GM18909 (cell line): ENCODE data around the gene ADAMTS3.
A peak's percentile ranks its signal among the peaks of the same experiment; 100 is the strongest.

Experiments used
- ATAC-seq: cut with Tn5 transposase; IDR thresholded peaks from one replicate; pipeline ENCODE4 v1.9.1; 2021; ENCODE audit warnings: mild to moderate bottlenecking; ENCODE audit not compliant: unreplicated experiment, poor library complexity

ADAMTS3 gene

GRCh38 chr4:72358483-72358882 is 210.5 kb downstream of the ADAMTS3 start:
- ATAC-seq, result no peak

- ATAC-seq, result no peak
These were observed 211.1 kb downstream of the ADAMTS3 start for GRCh38 chr4:72357908-72358307.

GRCh38 chr4:72352711-72353110 is 216.3 kb downstream of the ADAMTS3 start:
- ATAC-seq, result no peak

GRCh38 chr4:72351521-72351920 is 217.5 kb downstream of the ADAMTS3 start:
- ATAC-seq, result no peak

GRCh38 chr4:72348701-72349100 is 220.3 kb downstream of the ADAMTS3 start:
- ATAC-seq, result no peak

GRCh38 chr4:72344418-72344817 is 224.6 kb downstream of the ADAMTS3 start:
- no peak for ATAC-seq

- ATAC-seq, result no peak
These were observed 227.6 kb downstream of the ADAMTS3 start for GRCh38 chr4:72341432-72341820.

GRCh38 chr4:72340803-72341431 is 228.1 kb downstream of the ADAMTS3 start:
- ATAC-seq, result no peak

- ATAC-seq, result no peak
These were observed 231.0 kb downstream of the ADAMTS3 start for GRCh38 chr4:72338060-72338459.

GRCh38 chr4:72330381-72330780 is 238.6 kb downstream of the ADAMTS3 start:
- ATAC-seq, result no peak

- ATAC-seq, result no peak
These were observed 242.1 kb downstream of the ADAMTS3 start for GRCh38 chr4:72326692-72327632.

GRCh38 chr4:72325215-72325614 is 243.8 kb downstream of the ADAMTS3 start:
- no peak for ATAC-seq

- peak; percentile 66 for ATAC-seq
These were observed 245.8 kb downstream of the ADAMTS3 start for GRCh38 chr4:72323227-72323626.

- ATAC-seq, result no peak
These were observed 248.6 kb downstream of the ADAMTS3 start for GRCh38 chr4:72320223-72320948.

- ATAC-seq, result peak; percentile 44
These were observed 249.4 kb downstream of the ADAMTS3 start for GRCh38 chr4:72319601-72320021.

- ATAC-seq, result no peak
These were observed 250.4 kb downstream of the ADAMTS3 start for GRCh38 chr4:72318421-72319170.

GRCh38 chr4:72314869-72315268 is 254.2 kb downstream of the ADAMTS3 start:
- ATAC-seq, result no peak

- ATAC-seq, result no peak
These were observed 255.9 kb downstream of the ADAMTS3 start for GRCh38 chr4:72313121-72313520.

- no peak for ATAC-seq
These were observed 256.9 kb downstream of the ADAMTS3 start for GRCh38 chr4:72312032-72312650.

GRCh38 chr4:72311291-72311690 is 257.7 kb downstream of the ADAMTS3 start:
- ATAC-seq, result no peak
